ENCODE measurements around the gene PRRG4. TPM values are rescaled to one million over a fixed set of nuclear protein-coding genes. Genes with fewer than 3 reads are reported as not detected.
A peak's percentile ranks its signal among the peaks of the same experiment; 100 is the strongest.

Gene PRRG4
- total RNA-seq, 1 experiment from 2014 or later: 1.2 TPM

DNA sequence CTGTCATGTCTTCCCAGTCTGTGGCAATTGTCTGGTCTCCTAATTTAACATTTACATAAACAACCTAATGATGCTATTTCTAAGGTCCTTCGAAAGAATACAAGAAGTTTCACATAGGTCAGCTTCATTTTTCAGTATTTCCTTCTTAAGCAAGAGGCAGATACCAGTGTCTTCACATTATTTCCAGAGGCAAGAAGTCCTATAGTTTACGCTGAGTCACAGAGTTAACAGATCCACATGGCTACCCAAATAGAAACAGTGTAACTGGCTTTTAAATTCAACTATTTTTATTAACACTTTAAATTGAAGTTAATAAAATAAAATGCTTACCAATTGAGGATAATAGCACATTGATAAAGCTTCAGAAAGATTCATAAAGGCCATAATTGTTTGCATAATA lies 10.9 kb downstream of the PRRG4 start:
- no peak overlapping the region for H3K4ac ChIP-seq (ENCODE audit: low read depth, low read length)
- H4K8ac ChIP-seq (replicated peaks; ENCODE audit: insufficient read length, low read depth, low read length): no peak overlapping the region
- H2BK120ac ChIP-seq (ENCODE audit: low read depth, low read length, poor library complexity, severe bottlenecking): no peak overlapping the region
- no peaks in the 10 kb centered on the region for H3K23me2 ChIP-seq (ENCODE audit: insufficient read length, low read depth, low read length, poor library complexity, severe bottlenecking)
- H2AFZ ChIP-seq (ENCODE audit: low read length): no peak overlapping the region
- no peak overlapping the region for H3K4me2 ChIP-seq (ENCODE audit: insufficient read depth, insufficient read length, low read length)
- no peaks in the 10 kb centered on the region for H3K27me3 ChIP-seq (ENCODE audit: insufficient read depth, low read length)
- TF ChIP-seq, protein P1, sequence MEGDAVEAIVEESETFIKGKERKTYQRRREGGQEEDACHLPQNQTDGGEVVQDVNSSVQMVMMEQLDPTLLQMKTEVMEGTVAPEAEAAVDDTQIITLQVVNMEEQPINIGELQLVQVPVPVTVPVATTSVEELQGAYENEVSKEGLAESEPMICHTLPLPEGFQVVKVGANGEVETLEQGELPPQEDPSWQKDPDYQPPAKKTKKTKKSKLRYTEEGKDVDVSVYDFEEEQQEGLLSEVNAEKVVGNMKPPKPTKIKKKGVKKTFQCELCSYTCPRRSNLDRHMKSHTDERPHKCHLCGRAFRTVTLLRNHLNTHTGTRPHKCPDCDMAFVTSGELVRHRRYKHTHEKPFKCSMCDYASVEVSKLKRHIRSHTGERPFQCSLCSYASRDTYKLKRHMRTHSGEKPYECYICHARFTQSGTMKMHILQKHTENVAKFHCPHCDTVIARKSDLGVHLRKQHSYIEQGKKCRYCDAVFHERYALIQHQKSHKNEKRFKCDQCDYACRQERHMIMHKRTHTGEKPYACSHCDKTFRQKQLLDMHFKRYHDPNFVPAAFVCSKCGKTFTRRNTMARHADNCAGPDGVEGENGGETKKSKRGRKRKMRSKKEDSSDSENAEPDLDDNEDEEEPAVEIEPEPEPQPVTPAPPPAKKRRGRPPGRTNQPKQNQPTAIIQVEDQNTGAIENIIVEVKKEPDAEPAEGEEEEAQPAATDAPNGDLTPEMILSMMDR (conservative IDR thresholded peaks at IDR 0.05): no peak
- Mint-ChIP-seq H3K27ac (peak overlapping the region in 1 of 3 experiments; percentile 80; a peak in 1 of 7 replicates), H3K36me3 (ENCODE audit: insufficient read depth in 1 of 3, low read depth in 3 of 3) (no peaks in the 10 kb centered on the region), H3K27me3 (ENCODE audit: low read depth) (no peaks in the 10 kb centered on the region), H3K4me1 (peaks cover 0 to 13% of the 10 kb centered on the region in 2 experiments; a peak in 2 of 4 replicates), H3K9me3 (no peaks in the 10 kb centered on the region), H3K4me3 (no peak overlapping the region)
- H2BK5ac ChIP-seq (ENCODE audit: insufficient read length, low read length): no peak overlapping the region
- H2BK12ac ChIP-seq (ENCODE audit: insufficient read length, low read depth, low read length): no peak overlapping the region
- no peaks in the 10 kb centered on the region for H3K79me2 ChIP-seq (ENCODE audit: insufficient read depth, low read length)
- H2AK5ac ChIP-seq (ENCODE audit: insufficient read length, low read length): no peak overlapping the region
- H3K27ac ChIP-seq (ENCODE audit: insufficient read length, low read depth, low read length): no peak overlapping the region
- no peak overlapping the region for H2BK20ac ChIP-seq (ENCODE audit: low read depth, low read length, poor library complexity, severe bottlenecking)
- H4K5ac ChIP-seq (ENCODE audit: insufficient read length, low read depth, low read length): no peak overlapping the region
- H3K79me1 ChIP-seq (ENCODE audit: insufficient read depth, low read depth, low read length, poor library complexity, severe bottlenecking): no peaks in the 10 kb centered on the region
- H3T11ph ChIP-seq (ENCODE audit: low read length): no peak overlapping the region
- WGBS (ENCODE audit: extremely low coverage, insufficient read length, low lambda C conversion rate): no CpG with 5 or more reads among the region's 2 CpGs
- H3K18ac ChIP-seq (ENCODE audit: insufficient read length, low read depth, low read length): no peak overlapping the region
- DNase-seq: no peak
- H3K23ac ChIP-seq (ENCODE audit: insufficient read length, low read depth, low read length): no peak overlapping the region
- no peak overlapping the region for H3K14ac ChIP-seq (ENCODE audit: insufficient read depth, low read length)
- H3K56ac ChIP-seq (ENCODE audit: insufficient read length, low read depth, low read length): no peak overlapping the region
- no peak overlapping the region for H3K9ac ChIP-seq (ENCODE audit: extremely low read depth, insufficient read length, low read length)
- H4K91ac ChIP-seq (ENCODE audit: insufficient read length, low read depth, low read length): no peak overlapping the region
- no peaks in the 10 kb centered on the region for H3K4me1 ChIP-seq (ENCODE audit: insufficient read depth, low read length)
- H4K20me1 ChIP-seq (ENCODE audit: control insufficient read depth, insufficient read depth, insufficient read length): no peaks in the 10 kb centered on the region
- no peak overlapping the region for H2BK15ac ChIP-seq (ENCODE audit: low read depth, low read length)
- no peaks in the 10 kb centered on the region for H3K9me3 ChIP-seq (ENCODE audit: control insufficient read depth, low read depth, low read length)

Data from H9 (cell line).